K562 (cell line): Measurements from ENCODE around the gene TXNRD3. TPM values are rescaled to one million over a fixed set of nuclear protein-coding genes. Genes with fewer than 3 reads are reported as not detected.
"Not testable (repeated sequence)": the region's sequence is repeated elsewhere in the genome, so short reads cannot be mapped to it uniquely, and the experiment has no call there.

Experiments used
- ATAC-seq: fragments of 200-7000 bp; cut with Tn5 transposase; 3 replicates; pipeline ENCODE4 v1.9.1; 2020; ENCODE audit warnings: moderate library complexity
- BruUV-seq: library from RNA; stranded (reverse); fragments of 400-500 nt; replicated peaks from 2 replicates; lab custom pipeline; 2021; lab: Mats Ljungman, UMichigan
- CTCF ChIA-PET: fragments of 300-600 bp; formaldehyde crosslinking; extraction: SDS; loops from one replicate; lab custom pipeline; 2021; ENCODE audit warnings: low intra/inter-chr PET ratio; lab: Yijun Ruan, JAX
- POLR2A ChIA-PET: fragments of 300-600, 350-650 bp; sonication (Branson Sonifier 250); formaldehyde crosslinking; extraction: SDS; loops from one replicate; lab custom pipeline; 2021; ENCODE audit warnings: antibody characterized with exemption, inconsistent platforms; lab: Yijun Ruan, JAX
- DNase-seq, 4 experiments: peaks; one replicate each; pipeline versions ENCODE4 v3.0.0 to v3.0.0-alpha.2; 2011 to 2018; ENCODE audit warnings: low spot score in 3 of 4, mixed read lengths in 3 of 4; ENCODE audit errors: extremely low read depth in 1 of 4
- FAIRE-seq: peaks from 2 replicates; lab custom pipeline; 2011; peaks lifted over from hg19 to GRCh38; lab: Jason Lieb, UNC
- H2AFZ ChIP-seq: 2 replicates; pipeline ENCODE4 v1.6.0; 2011; ENCODE audit warnings: low read depth, low read length, control low read depth, inconsistent platforms
- H3K27ac ChIP-seq: fragments of 200-600 bp; 3 replicates; pipeline ENCODE4 v1.8.0; 2011; ENCODE audit warnings: low read depth, mild to moderate bottlenecking, control low read depth, inconsistent platforms, low read length, moderate library complexity, mixed read lengths; ENCODE audit errors: extremely low read depth
- H3K27me3 ChIP-seq, 2 experiments: fragments of 300-600 bp in 1 of 2; 2 replicates in 1 of 2; 3 replicates in 1 of 2; pipeline versions ENCODE4 v1.6.0 to v1.8.0; 2011; ENCODE audit warnings: inconsistent platforms in 2 of 2, low read length in 2 of 2, mild to moderate bottlenecking in 1 of 2, mixed read lengths in 1 of 2, moderate library complexity in 1 of 2; ENCODE audit not compliant: control insufficient read depth in 2 of 2, insufficient read depth in 2 of 2
- H3K36me3 ChIP-seq: fragments of 300-600 bp; 3 replicates; pipeline ENCODE4 v1.8.0; 2011; ENCODE audit warnings: mild to moderate bottlenecking, low read length, inconsistent platforms; ENCODE audit not compliant: control insufficient read depth, insufficient read depth
- H3K4me1 ChIP-seq, 2 experiments: fragments of 200-600 bp in 1 of 2; replicated peaks in 1 of 2; 2 replicates in 1 of 2; 3 replicates in 1 of 2; pipeline versions ENCODE4 v1.5.1 to v1.8.0; 2011; ENCODE audit warnings: inconsistent platforms in 2 of 2, low read length in 2 of 2, mild to moderate bottlenecking in 1 of 2, mixed read lengths in 1 of 2, moderate library complexity in 1 of 2; ENCODE audit not compliant: control insufficient read depth in 2 of 2, insufficient read depth in 2 of 2
- H3K4me2 ChIP-seq: 2 replicates; pipeline ENCODE4 v1.6.1; 2011; ENCODE audit warnings: low read length, control low read depth, inconsistent platforms, mixed read lengths; ENCODE audit not compliant: insufficient read depth
- H3K4me3 ChIP-seq: fragments of 200-600 bp; sonication (generic), shearing (Covaris generic); 2 replicates; pipeline ENCODE4 v1.5.1; 2016; ENCODE audit warnings: control low read depth, inconsistent platforms
- H3K79me2 ChIP-seq: fragments of 200-600 bp; 3 replicates; pipeline ENCODE4 v1.8.0; 2011; ENCODE audit warnings: low read length, inconsistent platforms; ENCODE audit not compliant: control insufficient read depth, insufficient read depth
- H3K9ac ChIP-seq, 2 experiments: 2 replicates each; pipeline versions ENCODE4 v1.6.0 to v1.6.1; 2011; ENCODE audit warnings: low read depth in 2 of 2, low read length in 2 of 2, control low read depth in 1 of 2, inconsistent platforms in 1 of 2, mild to moderate bottlenecking in 1 of 2, mixed read lengths in 1 of 2; ENCODE audit not compliant: insufficient read depth in 1 of 2
- H3K9me1 ChIP-seq: one replicate; pipeline ENCODE4 v1.6.0; 2011; ENCODE audit warnings: inconsistent platforms, mild to moderate bottlenecking, low read length, moderate library complexity; ENCODE audit not compliant: control insufficient read depth, insufficient read depth
- H3K9me3 ChIP-seq: replicated peaks from 2 replicates; pipeline ENCODE4 v1.5.1; 2011; ENCODE audit warnings: low read depth, low read length, inconsistent platforms; ENCODE audit not compliant: control insufficient read depth, insufficient read depth
- H4K20me1 ChIP-seq: replicated peaks from 2 replicates; pipeline ENCODE4 v1.6.1; 2011; ENCODE audit warnings: low read length, inconsistent platforms, mixed read lengths; ENCODE audit not compliant: control insufficient read depth, insufficient read depth
- KLF10 ChIP-seq: fragments of 250-450 bp; sonication (Bioruptor Pico); IDR thresholded peaks from 2 replicates; pipeline ENCODE4 v1.6.1; 2021; ENCODE audit warnings: matching md5 sums
- SMAD4 ChIP-seq: fragments of 250-450 bp; sonication (Bioruptor Pico); conservative IDR thresholded peaks from 2 replicates; pipeline ENCODE4 v1.8.0; 2021; ENCODE audit warnings: inconsistent platforms, mild to moderate bottlenecking, moderate library complexity
- WGBS: fragments of 100-300 bp; shearing (Covaris generic); methylation state at CpG from one replicate; pipeline ENCODE4 v1.1.6; 2016; ENCODE audit warnings: low coverage, mixed read lengths; ENCODE audit not compliant: insufficient coverage; ENCODE audit errors: missing lambda C conversion rate; 5-methylcytosine and 5-hydroxymethylcytosine counted together
- in situ Hi-C: fragments of 300-500 bp; cut with MboI; formaldehyde crosslinking; loops from 4 replicates; pipeline ENCODE4 v1.15.0; 2018; ENCODE audit warnings: inconsistent platforms, mixed read lengths
- intact Hi-C: fragments of 100-400 bp; cut with micrococcal nuclease; formaldehyde crosslinking; loops from 2 replicates; pipeline ENCODE4 v1.14.2; 2022
- polyA plus RNA-seq, 8 experiments: library from polyadenylated mRNA; depleted of rRNA in 4 of 8; stranded (reverse) in 5 of 8; unstranded in 3 of 8; fragments of >200 nt; fragmentation: Nextera tagmentation in 2 of 8; fragmentation: Illumina TruSeq in 1 of 8; extraction: Ambion mirVana in 2 of 8; extraction: Trizol in 1 of 8; gene quantifications; 2 replicates each; pipeline versions ENCODE4 v1.2.1 to v1.2.3, GENCODE V29; 2011 to 2014; ENCODE audit warnings: inconsistent platforms in 1 of 8, missing spikeins in 1 of 8
- total RNA-seq, 7 experiments: library from RNA; depleted of rRNA in 6 of 7; stranded (reverse); fragments of >200 nt in 6 of 7; fragmentation: Illumina TruSeq in 2 of 7; extraction: Trizol in 2 of 7; gene quantifications; 2 replicates each; pipeline versions ENCODE4 v1.2.1 to v1.2.3, GENCODE V29; 2011 to 2021; ENCODE audit warnings: low replicate concordance in 1 of 7

The TXNRD3 gene
- total and polyA plus RNA-seq, 9 of the 15 experiments (the other 6 are each of a cell fraction or from before 2014, with no cell fraction given): 0.96 to 2.3 (median 1.7) TPM

- no peak for TF ChIP-seq SMAD4 (CRISPR knock-in tag)
- no peak for TF ChIP-seq KLF10 (CRISPR knock-in tag)
- WGBS: 0% methylated on average over 1 of the region's 1 CpG
- Histone ChIP-seq H3K9ac (no peak overlapping the region), H3K36me3 (no peaks in the 10 kb centered on the region), H3K9me3 (no peaks in the 10 kb centered on the region), H3K79me2 (no peaks in the 10 kb centered on the region), H3K9me1 (no peaks in the 10 kb centered on the region), H2AFZ (no peak overlapping the region), H3K4me3 (no peak overlapping the region), H3K27me3 (no peaks in the 10 kb centered on the region; a peak in 1 of 5 replicates), H3K27ac (no peak overlapping the region), H4K20me1 (no peaks in the 10 kb centered on the region), H3K4me2 (no peak overlapping the region), H3K4me1 (no peaks in the 10 kb centered on the region)
- BruUV-seq: no TSS peak
- ChIA-PET CTCF (no interaction called here), POLR2A (no interaction called here)
- in situ Hi-C loops (no loop called here), intact Hi-C loops (no loop called here)
- no peak for FAIRE-seq
- DNase-seq: no peak
- ATAC-seq: no peak
Observed at GRCh38 chr3:126599101-126599500, 55.8 kb downstream of the TXNRD3 start.

- WGBS: 7% methylated on average over 3 of the region's 4 CpGs
- not testable (repeated sequence) for H3K9me3 ChIP-seq
- POLR2A ChIA-PET: interaction anchor here (1.0 kb wide), 1 partner anchor 23 kb away, joined by 4 read pairs; no protein-coding TSS in a partner anchor
Observed at GRCh38 chr3:126595479-126595878, 59.4 kb downstream of the TXNRD3 start.

More at GRCh38 chr3:126595479-126595878, 59.4 kb downstream of the TXNRD3 start:
- H3K4me2 ChIP-seq, intact Hi-C loops, H3K4me3 ChIP-seq, H2AFZ ChIP-seq, BruUV-seq, DNase-seq, H3K36me3 ChIP-seq, H3K79me2 ChIP-seq, H3K4me1 ChIP-seq, H3K9ac ChIP-seq, in situ Hi-C loops, H4K20me1 ChIP-seq, FAIRE-seq, H3K27me3 ChIP-seq, H3K9me1 ChIP-seq, ATAC-seq, CTCF ChIA-PET, H3K27ac ChIP-seq: not testable (repeated sequence)
